Measurements from ENCODE around the gene OR6Q1.

DNA sequence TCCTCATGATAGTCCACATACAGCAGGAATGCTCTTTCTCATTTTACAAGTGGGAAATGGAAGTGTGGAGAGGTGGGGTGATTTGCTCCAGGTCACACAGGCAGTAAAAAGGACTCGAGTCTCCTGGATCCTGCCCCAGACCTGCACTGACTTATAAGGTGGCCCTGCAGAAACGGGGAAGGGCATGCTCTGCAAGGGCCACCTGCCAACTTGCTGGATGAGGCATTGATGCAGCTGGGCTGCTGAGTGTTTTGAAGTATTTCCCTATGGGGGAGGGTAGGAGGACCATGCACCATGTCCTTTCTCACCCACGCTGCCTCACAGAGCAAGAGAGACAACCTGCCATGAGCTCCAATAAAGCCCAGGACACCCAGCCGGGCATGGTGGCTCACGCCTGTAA lies 36.9 kb downstream of the OR6Q1 start:
- TF ChIP-seq, protein P1, sequence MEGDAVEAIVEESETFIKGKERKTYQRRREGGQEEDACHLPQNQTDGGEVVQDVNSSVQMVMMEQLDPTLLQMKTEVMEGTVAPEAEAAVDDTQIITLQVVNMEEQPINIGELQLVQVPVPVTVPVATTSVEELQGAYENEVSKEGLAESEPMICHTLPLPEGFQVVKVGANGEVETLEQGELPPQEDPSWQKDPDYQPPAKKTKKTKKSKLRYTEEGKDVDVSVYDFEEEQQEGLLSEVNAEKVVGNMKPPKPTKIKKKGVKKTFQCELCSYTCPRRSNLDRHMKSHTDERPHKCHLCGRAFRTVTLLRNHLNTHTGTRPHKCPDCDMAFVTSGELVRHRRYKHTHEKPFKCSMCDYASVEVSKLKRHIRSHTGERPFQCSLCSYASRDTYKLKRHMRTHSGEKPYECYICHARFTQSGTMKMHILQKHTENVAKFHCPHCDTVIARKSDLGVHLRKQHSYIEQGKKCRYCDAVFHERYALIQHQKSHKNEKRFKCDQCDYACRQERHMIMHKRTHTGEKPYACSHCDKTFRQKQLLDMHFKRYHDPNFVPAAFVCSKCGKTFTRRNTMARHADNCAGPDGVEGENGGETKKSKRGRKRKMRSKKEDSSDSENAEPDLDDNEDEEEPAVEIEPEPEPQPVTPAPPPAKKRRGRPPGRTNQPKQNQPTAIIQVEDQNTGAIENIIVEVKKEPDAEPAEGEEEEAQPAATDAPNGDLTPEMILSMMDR (IDR thresholded peaks at IDR 0.05): no peak
- no peak for TF ChIP-seq POLR2A (IDR thresholded peaks at IDR 0.05)

Measured in Peyer's patch (tissue), 4 donors.